ENCODE measurements around the gene NCMAP.

The NCMAP gene

DNA sequence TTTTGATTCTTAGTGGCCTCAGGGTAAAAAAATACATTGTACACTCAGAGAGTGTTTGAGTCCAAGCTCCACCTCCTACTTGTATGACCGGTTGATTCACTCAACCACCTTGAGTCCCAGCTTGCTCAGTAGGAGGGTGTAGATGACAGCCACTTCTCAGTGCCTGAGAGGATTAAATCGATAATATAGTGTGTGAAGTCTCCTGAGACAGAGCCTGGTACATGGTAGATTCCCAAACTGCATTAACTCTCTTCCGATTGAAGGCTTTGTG, 38.4 kb downstream of the NCMAP start:
- WGBS (ENCODE audit: extremely low coverage, insufficient coverage, insufficient read length) = no CpG with 5 or more reads among the region's 3 CpGs
- H4K12ac ChIP-seq (ENCODE audit: low read depth, low read length) = no peak overlapping the region
- no peak overlapping the region for H3K14ac ChIP-seq (ENCODE audit: low read length)
- H2BK5ac ChIP-seq (ENCODE audit: low read depth, low read length, poor library complexity) = no peak overlapping the region
- H2AK5ac ChIP-seq (ENCODE audit: low read length) = no peak overlapping the region
- no peak overlapping the region for H4K8ac ChIP-seq (ENCODE audit: low read depth, low read length)
- no peak overlapping the region for H2BK12ac ChIP-seq (ENCODE audit: low read length)
- no peak overlapping the region for H3K23ac ChIP-seq (ENCODE audit: low read length)
- H3K27me3 ChIP-seq (ENCODE audit: insufficient read depth, low read length) = no peaks in the 10 kb centered on the region
- H3K9me3 ChIP-seq (ENCODE audit: insufficient read depth, low read depth, low read length) = no peaks in the 10 kb centered on the region
- H3K18ac ChIP-seq (ENCODE audit: low read length) = no peak overlapping the region
- no peaks in the 10 kb centered on the region for H3K79me2 ChIP-seq (ENCODE audit: control insufficient read depth, insufficient read depth, low read length, poor library complexity)
- no peak overlapping the region for H3K9ac ChIP-seq (ENCODE audit: low read length)
- no peak overlapping the region for H2BK120ac ChIP-seq (ENCODE audit: insufficient read depth, low read length, poor library complexity)
- no peak overlapping the region for H3K4me2 ChIP-seq (ENCODE audit: low read length)
- H3K36me3 ChIP-seq (ENCODE audit: control insufficient read depth in 1 of 2, insufficient read depth in 2 of 2, low read length in 2 of 2) = no peaks in the 10 kb centered on the region
- H3K79me1 ChIP-seq (ENCODE audit: low read length) = peaks cover 11% of the 10 kb centered on the region
- no peak overlapping the region for H4K91ac ChIP-seq (ENCODE audit: low read depth, low read length)
- peaks cover 11% of the 10 kb centered on the region in 2 experiments for H3K4me1 ChIP-seq (ENCODE audit: control insufficient read depth in 1 of 2, insufficient read depth in 2 of 2, low read length in 2 of 2)
- no peak overlapping the region for H2AFZ ChIP-seq (ENCODE audit: insufficient read depth, low read length, poor library complexity)
- no peak overlapping the region for H3K4ac ChIP-seq (ENCODE audit: low read depth, low read length)
- no peak overlapping the region for H3K27ac ChIP-seq (ENCODE audit: low read depth, low read length)
- DNase-seq = peak; percentile 25 to 68
- no peak overlapping the region for H3K4me3 ChIP-seq (ENCODE audit: low read depth, low read length)

DNA sequence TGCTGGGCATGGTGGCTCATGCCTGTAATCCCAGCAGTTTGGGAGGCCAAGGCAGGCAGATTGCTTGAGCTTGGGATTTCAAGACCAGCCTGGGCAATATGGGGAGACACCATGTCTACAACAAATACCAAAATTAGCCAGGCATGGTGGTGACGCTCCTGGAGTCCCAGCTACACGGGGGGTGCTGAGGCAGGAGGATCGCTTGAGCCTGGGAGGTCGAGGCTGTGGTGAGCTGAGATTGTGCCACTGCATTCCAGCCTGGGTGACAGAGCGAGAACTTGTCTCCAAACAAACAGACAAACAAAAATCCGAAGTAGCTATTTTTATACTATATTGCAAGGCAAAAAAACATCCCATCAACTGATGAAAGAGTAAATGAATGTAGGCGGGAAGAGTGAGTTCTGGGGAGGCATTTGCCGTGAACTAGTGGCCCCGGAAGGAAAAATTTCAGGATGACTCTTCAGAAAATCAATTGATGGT, 40.6 kb downstream of the NCMAP start:
- H3K4me1 ChIP-seq (ENCODE audit: control insufficient read depth in 1 of 2, insufficient read depth in 2 of 2, low read length in 2 of 2) = peaks cover 9 to 12% of the 10 kb centered on the region in 2 experiments
- H3K14ac ChIP-seq (ENCODE audit: low read length) = peak overlapping the region; percentile 26
- H3K79me2 ChIP-seq (ENCODE audit: control insufficient read depth, insufficient read depth, low read length, poor library complexity) = no peaks in the 10 kb centered on the region
- no peak overlapping the region for H4K8ac ChIP-seq (ENCODE audit: low read depth, low read length)
- peak; percentile 34 to 59 for DNase-seq
- no peaks in the 10 kb centered on the region for H3K9me3 ChIP-seq (ENCODE audit: insufficient read depth, low read depth, low read length)
- no peak overlapping the region for H2AK5ac ChIP-seq (ENCODE audit: low read length)
- WGBS (ENCODE audit: extremely low coverage, insufficient coverage, insufficient read length) = no CpG with 5 or more reads among the region's 9 CpGs
- no peak overlapping the region for H4K12ac ChIP-seq (ENCODE audit: low read depth, low read length)
- H3K9ac ChIP-seq (ENCODE audit: low read length) = no peak overlapping the region
- H3K4me3 ChIP-seq (ENCODE audit: low read depth, low read length) = peak overlapping the region; percentile 20
- peaks cover 8% of the 10 kb centered on the region for H3K79me1 ChIP-seq (ENCODE audit: low read length)
- H3K27ac ChIP-seq (ENCODE audit: low read depth, low read length) = no peak overlapping the region
- peak overlapping the region; percentile 12 for H2BK120ac ChIP-seq (ENCODE audit: insufficient read depth, low read length, poor library complexity)
- H3K23ac ChIP-seq (ENCODE audit: low read length) = no peak overlapping the region
- no peaks in the 10 kb centered on the region for H3K36me3 ChIP-seq (ENCODE audit: control insufficient read depth in 1 of 2, insufficient read depth in 2 of 2, low read length in 2 of 2)
- no peak overlapping the region for H2AFZ ChIP-seq (ENCODE audit: insufficient read depth, low read length, poor library complexity)
- H2BK12ac ChIP-seq (ENCODE audit: low read length) = no peak overlapping the region
- H4K91ac ChIP-seq (ENCODE audit: low read depth, low read length) = peak overlapping the region; percentile 45
- no peak overlapping the region for H3K18ac ChIP-seq (ENCODE audit: low read length)
- no peaks in the 10 kb centered on the region for H3K27me3 ChIP-seq (ENCODE audit: insufficient read depth, low read length)
- H2BK5ac ChIP-seq (ENCODE audit: low read depth, low read length, poor library complexity) = no peak overlapping the region
- no peak overlapping the region for H3K4me2 ChIP-seq (ENCODE audit: low read length)
- no peak overlapping the region for H3K4ac ChIP-seq (ENCODE audit: low read depth, low read length)

DNA sequence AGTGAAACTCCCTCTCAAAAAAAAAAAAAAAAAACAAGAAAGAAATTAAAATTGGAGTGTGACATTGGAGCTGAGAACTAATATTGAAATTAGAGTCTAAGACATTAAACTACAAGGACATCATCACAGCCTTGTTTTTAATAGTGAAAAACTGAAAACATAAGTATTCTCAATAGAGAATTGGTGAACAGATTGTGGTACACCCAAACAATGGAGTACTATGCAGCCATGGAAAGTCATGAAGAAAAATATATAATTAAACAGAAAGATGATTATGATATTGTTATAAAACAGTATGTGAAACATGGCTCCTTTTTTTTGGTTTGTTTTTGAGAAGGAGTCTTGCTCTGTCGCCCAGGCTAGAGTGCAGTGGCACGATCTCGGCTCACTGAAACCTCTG, 43.4 kb downstream of the NCMAP start:
- no peak for DNase-seq
- peaks cover 5% of the 10 kb centered on the region for H3K79me1 ChIP-seq (ENCODE audit: low read length)
- no peak overlapping the region for H3K23ac ChIP-seq (ENCODE audit: low read length)
- H2BK5ac ChIP-seq (ENCODE audit: low read depth, low read length, poor library complexity) = no peak overlapping the region
- H3K36me3 ChIP-seq (ENCODE audit: control insufficient read depth in 1 of 2, insufficient read depth in 2 of 2, low read length in 2 of 2) = no peaks in the 10 kb centered on the region
- H2BK12ac ChIP-seq (ENCODE audit: low read length) = no peak overlapping the region
- H3K14ac ChIP-seq (ENCODE audit: low read length) = no peak overlapping the region
- no peak overlapping the region for H3K18ac ChIP-seq (ENCODE audit: low read length)
- no peak overlapping the region for H2AK5ac ChIP-seq (ENCODE audit: low read length)
- H3K27ac ChIP-seq (ENCODE audit: low read depth, low read length) = no peak overlapping the region
- H4K8ac ChIP-seq (ENCODE audit: low read depth, low read length) = no peak overlapping the region
- no peak overlapping the region for H4K12ac ChIP-seq (ENCODE audit: low read depth, low read length)
- no peaks in the 10 kb centered on the region for H3K9me3 ChIP-seq (ENCODE audit: insufficient read depth, low read depth, low read length)
- peaks cover 3% of the 10 kb centered on the region in 2 experiments for H3K4me1 ChIP-seq (ENCODE audit: control insufficient read depth in 1 of 2, insufficient read depth in 2 of 2, low read length in 2 of 2)
- no peak overlapping the region for H3K9ac ChIP-seq (ENCODE audit: low read length)
- H4K91ac ChIP-seq (ENCODE audit: low read depth, low read length) = no peak overlapping the region
- H2BK120ac ChIP-seq (ENCODE audit: insufficient read depth, low read length, poor library complexity) = no peak overlapping the region
- WGBS (ENCODE audit: extremely low coverage, insufficient coverage, insufficient read length) = no CpG with 5 or more reads among the region's 3 CpGs
- no peak overlapping the region for H3K4me3 ChIP-seq (ENCODE audit: low read depth, low read length)
- no peaks in the 10 kb centered on the region for H3K79me2 ChIP-seq (ENCODE audit: control insufficient read depth, insufficient read depth, low read length, poor library complexity)
- H3K27me3 ChIP-seq (ENCODE audit: insufficient read depth, low read length) = no peaks in the 10 kb centered on the region
- no peak overlapping the region for H3K4me2 ChIP-seq (ENCODE audit: low read length)
- H2AFZ ChIP-seq (ENCODE audit: insufficient read depth, low read length, poor library complexity) = no peak overlapping the region
- no peak overlapping the region for H3K4ac ChIP-seq (ENCODE audit: low read depth, low read length)

DNA sequence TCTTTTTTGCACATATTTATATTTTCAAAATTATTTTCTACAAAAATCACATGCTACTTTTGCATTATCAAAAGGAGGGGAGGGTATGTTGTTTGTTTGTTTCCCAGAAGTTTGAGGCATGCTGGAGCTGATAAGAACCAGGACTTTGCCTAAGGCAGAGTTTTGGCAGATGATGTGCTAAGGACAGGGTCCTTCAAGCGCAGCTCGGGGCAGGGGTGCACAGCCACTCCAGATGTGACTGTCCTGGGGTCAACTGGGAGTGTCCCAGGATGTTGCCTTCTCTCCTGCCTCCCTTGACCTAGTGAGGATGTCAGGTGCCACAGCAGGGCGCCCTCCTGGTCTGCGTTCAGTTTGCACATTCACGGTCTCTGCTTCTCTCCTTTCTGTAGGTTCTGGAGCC, 44.7 kb downstream of the NCMAP start:
- H3K9ac ChIP-seq (ENCODE audit: low read length) = no peak overlapping the region
- H3K79me2 ChIP-seq (ENCODE audit: control insufficient read depth, insufficient read depth, low read length, poor library complexity) = no peaks in the 10 kb centered on the region
- no peak overlapping the region for H2BK12ac ChIP-seq (ENCODE audit: low read length)
- H3K9me3 ChIP-seq (ENCODE audit: insufficient read depth, low read depth, low read length) = no peaks in the 10 kb centered on the region
- H2AK5ac ChIP-seq (ENCODE audit: low read length) = no peak overlapping the region
- peak overlapping the region; percentile 0 for H4K8ac ChIP-seq (ENCODE audit: low read depth, low read length)
- H2AFZ ChIP-seq (ENCODE audit: insufficient read depth, low read length, poor library complexity) = no peak overlapping the region
- H3K4me2 ChIP-seq (ENCODE audit: low read length) = no peak overlapping the region
- H3K27me3 ChIP-seq (ENCODE audit: insufficient read depth, low read length) = no peaks in the 10 kb centered on the region
- H3K4ac ChIP-seq (ENCODE audit: low read depth, low read length) = no peak overlapping the region
- H3K14ac ChIP-seq (ENCODE audit: low read length) = peak overlapping the region; percentile 0
- peak overlapping the region; percentile 58 for H3K27ac ChIP-seq (ENCODE audit: low read depth, low read length)
- peaks cover 1% of the 10 kb centered on the region for H3K79me1 ChIP-seq (ENCODE audit: low read length)
- no peaks in the 10 kb centered on the region for H3K36me3 ChIP-seq (ENCODE audit: control insufficient read depth in 1 of 2, insufficient read depth in 2 of 2, low read length in 2 of 2)
- WGBS (ENCODE audit: extremely low coverage, insufficient coverage, insufficient read length) = no CpG with 5 or more reads among the region's 5 CpGs
- peak overlapping the region; percentile 2 for H2BK5ac ChIP-seq (ENCODE audit: low read depth, low read length, poor library complexity)
- H2BK120ac ChIP-seq (ENCODE audit: insufficient read depth, low read length, poor library complexity) = no peak overlapping the region
- H4K91ac ChIP-seq (ENCODE audit: low read depth, low read length) = peak overlapping the region; percentile 26
- DNase-seq = peak; percentile 93 to 95
- H3K18ac ChIP-seq (ENCODE audit: low read length) = no peak overlapping the region
- H3K4me1 ChIP-seq (ENCODE audit: control insufficient read depth in 1 of 2, insufficient read depth in 2 of 2, low read length in 2 of 2) = peaks cover 0 to 3% of the 10 kb centered on the region in 2 experiments
- no peak overlapping the region for H4K12ac ChIP-seq (ENCODE audit: low read depth, low read length)
- no peak overlapping the region for H3K23ac ChIP-seq (ENCODE audit: low read length)
- H3K4me3 ChIP-seq (ENCODE audit: low read depth, low read length) = no peak overlapping the region

Data from trophoblast cell (in vitro differentiated cells and primary cell).